Central memory CD8-positive, alpha-beta T cell (primary cell): ENCODE data around the gene MAP1S.
A peak's percentile ranks its signal among the peaks of the same experiment; 100 is the strongest.

ENCODE experiments used
- ATAC-seq: fragments of 150-1000 bp; cut with Tn5 transposase; replicated peaks from 2 replicates; pipeline ENCODE4 v1.10.0; 2022; ENCODE audit warnings: mild to moderate bottlenecking, moderate FRiP score, moderate number of reproducible peaks; ENCODE audit not compliant: poor library complexity, severe bottlenecking; ENCODE audit errors: extremely low read depth
- DNase-seq, 2 donors: peaks; one replicate each; pipeline ENCODE4 v3.0.0; 2021; ENCODE audit warnings: low spot score in 2 of 2
- H3K27ac Mint-ChIP-seq: one replicate; pipeline ENCODE4 v1.8.0; 2022; ENCODE audit warnings: low read depth, mild to moderate bottlenecking, moderate library complexity, mixed read lengths
- H3K27me3 Mint-ChIP-seq: one replicate; pipeline ENCODE4 v1.8.0; 2022; ENCODE audit warnings: mixed read lengths
- H3K36me3 Mint-ChIP-seq: one replicate; pipeline ENCODE4 v1.8.0; 2022; ENCODE audit warnings: mild to moderate bottlenecking, moderate library complexity, mixed read lengths; ENCODE audit not compliant: insufficient read depth
- H3K4me1 Mint-ChIP-seq: one replicate; pipeline ENCODE4 v1.8.0; 2022; ENCODE audit warnings: mixed read lengths
- H3K4me3 Mint-ChIP-seq: one replicate; pipeline ENCODE4 v1.8.0; 2022; ENCODE audit warnings: mild to moderate bottlenecking, moderate library complexity, mixed read lengths
- H3K9me3 Mint-ChIP-seq: one replicate; pipeline ENCODE4 v1.8.0; 2022; ENCODE audit warnings: mixed read lengths

MAP1S gene

DNA sequence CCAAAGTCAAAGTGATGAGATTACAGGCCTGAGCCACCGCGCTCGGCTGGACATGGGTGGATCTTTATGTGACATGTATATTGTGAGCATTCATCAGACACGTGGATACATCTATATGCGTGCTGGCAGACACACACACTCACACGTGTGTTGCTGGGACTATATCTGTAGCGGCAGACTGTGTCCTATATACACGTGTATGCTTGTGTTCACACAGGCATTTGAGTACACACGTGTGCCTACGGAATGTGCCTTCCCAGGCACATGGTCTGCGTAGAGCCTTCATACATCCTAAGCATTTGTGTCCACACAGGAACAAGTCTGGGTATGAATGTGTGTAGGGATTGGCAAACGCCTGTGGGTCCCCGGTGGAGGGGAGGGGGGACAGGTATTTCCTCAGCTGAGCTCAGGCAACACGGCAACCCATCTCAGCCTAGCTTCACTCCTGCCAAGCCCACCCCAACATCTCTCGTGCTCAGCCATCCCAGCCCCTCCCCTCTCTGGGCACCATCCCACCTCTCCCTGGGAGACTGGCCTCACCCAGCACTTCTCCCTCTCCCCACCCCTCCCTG lies 33.7 kb upstream of the MAP1S start:
- H3K27me3 Mint-ChIP-seq = peaks cover 90% of the 10 kb centered on the region
- no peaks in the 10 kb centered on the region for H3K9me3 Mint-ChIP-seq
- no peak for DNase-seq
- peaks cover 26% of the 10 kb centered on the region for H3K4me1 Mint-ChIP-seq
- H3K27ac Mint-ChIP-seq = no peak overlapping the region
- no peak for ATAC-seq
- H3K36me3 Mint-ChIP-seq = peaks cover 2% of the 10 kb centered on the region
- no peak overlapping the region for H3K4me3 Mint-ChIP-seq

DNA sequence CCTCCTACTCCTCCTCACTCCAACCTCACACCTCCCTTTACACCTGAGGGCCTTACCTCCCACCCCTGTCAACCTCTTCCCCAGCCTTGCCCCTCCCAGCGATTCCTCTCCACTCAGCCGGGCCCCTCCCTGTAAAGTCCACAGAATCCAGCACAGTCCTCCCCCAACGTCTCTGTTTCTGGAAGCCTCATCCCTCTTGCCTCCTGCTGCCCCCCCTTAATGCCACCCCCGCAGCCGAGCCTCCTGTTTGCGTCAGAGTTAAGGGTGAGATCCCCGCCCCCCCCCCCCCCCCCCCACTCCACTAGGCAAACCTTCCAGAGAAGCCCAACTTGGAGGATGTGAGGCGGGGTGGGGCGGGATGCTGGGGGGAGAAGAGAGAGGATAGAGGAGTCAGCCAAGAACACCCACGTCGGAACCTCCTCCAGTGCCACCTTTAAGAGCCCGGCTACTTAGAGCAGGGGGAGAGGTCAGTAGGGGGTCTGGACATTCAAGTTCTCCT lies 33.2 kb upstream of the MAP1S start:
- Mint-ChIP-seq H3K4me3 (no peak overlapping the region), H3K27ac (no peak overlapping the region), H3K9me3 (no peaks in the 10 kb centered on the region), H3K36me3 (peaks cover 1% of the 10 kb centered on the region), H3K27me3 (peaks cover 90% of the 10 kb centered on the region), H3K4me1 (peaks cover 20% of the 10 kb centered on the region)
- DNase-seq (no peak), ATAC-seq (no peak)

DNA sequence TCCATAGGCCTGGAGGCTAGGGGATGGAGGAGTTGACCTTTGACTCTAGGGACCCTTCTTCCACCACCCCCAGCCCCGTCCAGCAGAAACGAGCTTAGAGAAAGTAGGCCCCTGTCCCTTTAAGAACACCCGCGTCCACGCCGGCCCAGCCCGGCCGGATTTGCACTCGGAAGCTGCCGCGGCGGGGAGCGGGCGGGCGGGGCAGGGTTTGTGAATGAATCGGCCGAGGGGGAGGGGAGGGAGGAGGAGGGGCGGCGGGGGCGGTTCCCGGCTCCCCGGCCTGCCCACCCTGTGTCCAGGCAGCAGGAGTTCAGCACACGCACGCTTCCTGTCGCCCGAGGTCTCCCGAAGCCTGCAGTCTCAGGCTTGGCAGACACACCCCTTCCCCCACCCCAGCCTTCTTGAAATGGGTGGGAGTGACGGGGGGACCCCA lies 32.7 kb upstream of the MAP1S start:
- Mint-ChIP-seq H3K4me1 (peaks cover 16% of the 10 kb centered on the region), H3K27me3 (peaks cover 85% of the 10 kb centered on the region), H3K4me3 (peak overlapping the region; percentile 34), H3K36me3 (no peaks in the 10 kb centered on the region), H3K9me3 (no peaks in the 10 kb centered on the region), H3K27ac (no peak overlapping the region)
- DNase-seq (no peak), ATAC-seq (no peak)

DNA sequence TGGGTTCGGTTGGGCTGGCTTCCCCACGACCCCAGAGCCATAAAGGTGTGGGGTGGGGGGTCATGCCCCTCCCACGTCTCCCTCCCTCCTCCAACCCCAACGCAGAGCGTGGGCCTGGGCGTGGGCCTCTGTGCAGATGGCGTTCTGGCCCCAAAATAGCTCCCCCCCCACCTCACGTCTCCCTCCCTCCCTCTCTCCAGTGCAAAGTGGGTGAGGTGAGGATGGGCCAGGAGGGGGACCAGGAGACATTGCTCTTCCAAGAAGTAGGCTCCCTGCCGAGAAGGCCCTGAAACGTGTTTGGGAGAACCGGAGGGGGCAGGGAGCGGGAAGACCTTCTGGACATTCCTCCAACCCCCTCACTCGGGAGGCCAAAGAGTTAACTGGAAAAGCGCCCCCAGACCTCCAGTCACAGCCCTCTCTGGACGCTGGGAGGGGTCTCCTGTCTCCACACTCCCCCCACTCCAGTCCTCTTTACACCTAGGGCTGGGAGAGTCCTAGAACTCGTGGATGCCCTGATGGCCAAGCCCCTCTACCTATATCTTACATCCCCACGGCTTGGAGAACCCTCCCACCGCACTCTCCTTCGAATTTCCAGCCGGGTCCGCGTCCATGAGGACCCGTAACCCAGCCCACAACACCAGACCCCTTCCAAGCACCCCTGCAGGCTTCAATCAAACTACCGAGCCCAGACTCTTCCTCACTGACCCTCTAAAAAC lies 32.0 kb upstream of the MAP1S start:
- Mint-ChIP-seq H3K36me3 (no peaks in the 10 kb centered on the region), H3K27me3 (peaks cover 85% of the 10 kb centered on the region), H3K9me3 (no peaks in the 10 kb centered on the region), H3K4me3 (peak overlapping the region; percentile 34), H3K4me1 (peaks cover 16% of the 10 kb centered on the region), H3K27ac (no peak overlapping the region)
- ATAC-seq (no peak), DNase-seq (no peak)

DNA sequence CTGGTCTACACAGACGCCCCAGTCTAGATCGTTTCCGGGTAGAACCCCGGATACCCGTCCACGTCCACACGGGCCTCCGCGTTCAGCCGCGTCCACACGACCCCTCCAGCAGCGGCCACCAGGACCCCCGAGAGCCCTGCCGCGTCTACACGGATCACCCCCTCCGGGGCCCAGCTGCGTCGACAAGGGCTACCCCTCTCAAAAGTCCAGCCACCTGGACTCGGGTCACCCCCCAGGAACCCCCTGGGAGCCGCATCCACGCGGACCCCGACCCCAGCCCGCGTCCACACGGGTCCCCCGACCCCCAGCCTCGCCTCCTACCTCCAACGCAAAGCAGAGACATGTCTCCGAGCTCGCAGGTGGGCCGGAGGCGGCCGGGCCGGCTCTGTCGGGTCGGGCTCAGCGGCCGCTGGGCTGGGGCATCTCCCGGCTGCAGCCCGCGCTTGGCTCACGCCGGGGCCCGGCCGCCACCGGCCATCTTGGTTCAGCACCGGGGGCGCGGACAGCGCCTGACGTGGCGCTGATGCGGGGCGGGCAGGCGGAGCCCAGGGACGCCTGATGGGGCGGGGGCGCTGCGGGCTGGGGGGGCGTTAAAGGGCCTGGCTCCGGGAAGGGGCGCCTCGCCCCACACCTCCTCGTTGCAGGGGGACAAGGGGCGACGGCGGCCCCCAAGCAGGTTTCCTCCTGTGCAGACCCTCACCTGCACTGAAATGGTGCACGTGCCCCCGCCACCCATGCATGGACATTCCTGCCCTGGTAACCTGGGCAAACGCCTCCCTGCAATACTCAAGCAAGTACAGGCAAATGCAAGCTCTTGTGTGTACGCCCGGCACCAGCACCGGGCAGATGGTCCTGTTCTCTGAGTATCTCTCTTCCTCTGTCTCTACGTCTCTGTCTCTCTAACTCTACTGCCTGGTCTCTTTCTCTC lies 31.2 kb upstream of the MAP1S start, which contains the start of gene UNC13A:
Gene UNC13A, minus strand, starts transcription at position 498 of the 928 bp plus-strand sequence. Its CDS starts 155 bp downstream, at position 343.
- Mint-ChIP-seq H3K27ac (no peak within 1 kb of the TSS), H3K4me3 (peak within 1 kb of the TSS; percentile 34)
- ATAC-seq = peak; percentile 40

DNA sequence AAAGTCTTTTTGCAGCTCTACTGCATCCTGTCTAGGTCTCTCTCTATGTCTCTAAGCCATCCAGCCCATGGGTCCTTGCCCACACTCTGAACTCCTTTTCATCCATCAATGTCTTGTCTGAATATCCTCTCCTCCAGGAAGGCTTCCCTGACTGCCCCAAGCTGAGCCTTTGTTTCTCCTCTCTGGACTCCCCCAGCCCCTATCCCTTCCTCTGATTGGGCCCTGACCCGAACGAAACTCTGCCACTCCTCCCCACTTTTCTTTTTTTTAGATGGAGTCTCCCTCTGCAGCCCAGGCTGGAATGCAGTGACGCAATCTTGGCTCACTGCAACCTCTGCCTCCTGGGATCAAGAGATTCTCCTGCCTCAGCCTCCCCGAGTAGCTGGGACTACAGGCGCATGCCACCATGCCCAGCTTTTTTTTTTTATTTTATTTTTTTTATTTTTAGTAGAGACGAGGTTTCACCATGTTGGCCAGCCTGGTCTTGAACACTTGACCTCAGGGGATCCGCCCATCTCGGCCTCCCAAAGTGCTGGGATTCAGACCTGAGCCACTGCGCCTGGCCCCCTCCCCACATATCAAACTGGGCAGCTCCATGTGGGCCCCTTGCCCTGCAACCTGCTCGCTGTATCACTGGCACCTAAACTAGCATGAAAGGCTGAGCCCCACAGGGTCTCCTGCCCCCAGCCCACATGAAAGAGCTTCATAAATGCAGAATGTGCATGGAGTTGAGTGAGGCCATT lies 30.3 kb upstream of the MAP1S start:
- Mint-ChIP-seq H3K27me3 (peaks cover 85% of the 10 kb centered on the region), H3K4me1 (peaks cover 16% of the 10 kb centered on the region), H3K27ac (no peak overlapping the region), H3K36me3 (no peaks in the 10 kb centered on the region), H3K4me3 (peak overlapping the region; percentile 7), H3K9me3 (no peaks in the 10 kb centered on the region)
- ATAC-seq = no peak
- DNase-seq = no peak

More for the DNA sequence above, 31.2 kb upstream of the MAP1S start, which contains the start of gene UNC13A:
- no peaks in the 10 kb centered on the region for H3K36me3 Mint-ChIP-seq
- H3K4me1 Mint-ChIP-seq = peaks cover 16% of the 10 kb centered on the region
- DNase-seq = peak; percentile 15 to 33
- no peaks in the 10 kb centered on the region for H3K9me3 Mint-ChIP-seq
- peaks cover 85% of the 10 kb centered on the region for H3K27me3 Mint-ChIP-seq

DNA sequence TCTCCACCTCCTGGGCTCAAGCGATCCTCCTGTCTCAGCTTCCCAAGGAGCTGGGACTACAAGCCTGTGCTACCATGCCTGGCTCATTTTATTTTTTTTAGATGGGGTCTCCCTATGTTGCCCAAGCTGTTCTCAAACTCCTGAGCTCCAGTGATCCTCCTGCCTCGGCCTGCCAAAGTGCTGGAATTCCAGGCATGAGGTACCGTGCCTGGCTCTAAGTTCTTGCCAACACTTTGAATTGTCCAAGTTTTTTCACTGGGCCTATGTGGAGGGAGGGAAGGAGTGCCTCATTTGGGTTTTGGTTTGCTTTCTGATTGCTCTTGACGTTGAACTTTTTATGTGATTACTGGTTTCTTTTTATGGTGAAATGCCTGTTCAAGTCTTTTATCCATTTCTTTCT lies 26.7 kb upstream of the MAP1S start:
- peaks cover 9% of the 10 kb centered on the region for H3K4me1 Mint-ChIP-seq
- no peak overlapping the region for H3K4me3 Mint-ChIP-seq
- H3K36me3 Mint-ChIP-seq = no peaks in the 10 kb centered on the region
- DNase-seq (no peak), ATAC-seq (no peak)
- H3K27me3 Mint-ChIP-seq = peaks cover 88% of the 10 kb centered on the region
- H3K27ac Mint-ChIP-seq = no peak overlapping the region
- no peaks in the 10 kb centered on the region for H3K9me3 Mint-ChIP-seq

DNA sequence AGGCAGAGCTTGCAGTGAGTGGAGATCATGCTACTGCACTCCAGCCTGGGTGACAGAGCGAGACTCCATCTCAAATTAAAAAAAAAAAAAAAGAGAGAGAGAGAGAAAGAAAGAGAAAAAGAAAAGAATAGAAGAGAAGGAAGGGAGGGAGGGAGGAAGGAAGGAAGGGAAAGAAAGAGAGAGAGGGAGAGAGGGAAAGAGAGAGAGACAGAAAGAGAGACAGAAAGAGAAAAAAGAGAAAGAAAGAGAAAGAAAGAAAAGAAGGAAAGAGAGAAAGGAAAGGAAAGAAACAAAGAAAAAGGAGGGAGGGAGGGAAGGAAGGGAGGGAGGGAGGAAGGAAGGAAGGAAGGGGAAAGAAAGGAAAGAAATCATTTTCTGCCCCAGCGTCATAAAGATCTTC lies 24.1 kb upstream of the MAP1S start:
- no peaks in the 10 kb centered on the region for H3K9me3 Mint-ChIP-seq
- peaks cover 94% of the 10 kb centered on the region for H3K27me3 Mint-ChIP-seq

DNA sequence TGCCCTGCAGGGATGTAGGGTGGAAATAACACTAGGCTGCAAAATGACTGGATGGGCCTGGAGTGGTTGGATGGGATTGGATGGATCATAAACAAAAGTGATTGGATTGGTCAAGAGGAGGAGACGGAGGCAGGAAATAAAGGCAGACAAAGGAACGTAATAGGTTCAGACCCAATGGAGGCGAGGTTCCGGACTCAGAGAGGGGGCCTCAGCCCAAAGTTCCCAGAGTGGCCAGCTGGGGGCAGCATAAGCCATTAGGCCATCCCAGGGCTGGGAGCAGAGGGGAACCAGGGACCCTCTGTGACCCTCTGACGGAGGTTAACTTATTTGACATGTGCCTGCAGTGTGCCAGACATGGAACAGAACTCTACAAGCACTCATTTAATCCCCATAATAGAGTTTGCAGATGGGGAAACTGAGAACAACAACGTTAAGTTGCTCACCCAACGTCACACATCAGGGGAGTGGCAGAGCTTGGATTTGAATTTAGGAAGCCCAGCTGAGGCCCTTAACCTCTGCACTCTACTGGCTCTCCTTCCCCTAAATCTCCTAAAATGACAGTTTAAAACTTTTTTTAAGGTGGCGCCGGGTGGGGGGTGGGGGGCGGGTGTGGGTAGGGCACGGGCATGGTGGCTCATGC lies 15.3 kb upstream of the MAP1S start:
- H3K9me3 Mint-ChIP-seq = no peaks in the 10 kb centered on the region
- H3K4me3 Mint-ChIP-seq = no peak overlapping the region
- H3K27me3 Mint-ChIP-seq = peaks cover 18% of the 10 kb centered on the region
- ATAC-seq (peak; percentile 89), DNase-seq (peak; percentile 57 to 69)
- H3K27ac Mint-ChIP-seq = no peak overlapping the region
- peaks cover 1% of the 10 kb centered on the region for H3K36me3 Mint-ChIP-seq
- H3K4me1 Mint-ChIP-seq = no peaks in the 10 kb centered on the region

More for the DNA sequence above, 24.1 kb upstream of the MAP1S start:
- Mint-ChIP-seq H3K4me3 (no peak overlapping the region), H3K4me1 (no peaks in the 10 kb centered on the region), H3K36me3 (no peaks in the 10 kb centered on the region), H3K27ac (no peak overlapping the region)
- DNase-seq (no peak), ATAC-seq (no peak)

DNA sequence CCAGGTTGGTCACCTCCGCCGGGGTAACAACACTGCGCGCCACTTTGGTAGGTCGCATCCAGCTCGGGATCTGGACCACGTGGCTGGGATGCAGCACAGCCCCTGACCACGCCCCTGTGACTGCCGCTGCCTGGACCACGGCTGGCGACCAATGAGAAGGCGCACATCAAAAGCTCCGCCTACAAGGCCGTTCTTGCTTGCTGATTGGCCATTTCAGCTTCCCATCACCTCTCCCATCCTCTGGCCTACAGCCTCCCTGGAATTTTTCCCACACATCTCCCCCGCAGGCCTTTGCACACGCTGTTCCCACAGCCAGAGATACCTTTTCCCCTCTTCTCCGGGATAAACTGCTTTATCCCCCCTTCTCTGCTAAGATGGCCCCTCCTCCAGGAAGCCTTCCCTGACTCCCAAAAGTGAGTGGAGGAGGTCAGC lies 12.5 kb upstream of the MAP1S start:
- no peak for DNase-seq
- H3K4me3 Mint-ChIP-seq = no peak overlapping the region
- H3K27me3 Mint-ChIP-seq = no peaks in the 10 kb centered on the region
- H3K36me3 Mint-ChIP-seq = peaks cover 1% of the 10 kb centered on the region
- H3K4me1 Mint-ChIP-seq = no peaks in the 10 kb centered on the region
- no peaks in the 10 kb centered on the region for H3K9me3 Mint-ChIP-seq
- no peak for ATAC-seq
- H3K27ac Mint-ChIP-seq = no peak overlapping the region

DNA sequence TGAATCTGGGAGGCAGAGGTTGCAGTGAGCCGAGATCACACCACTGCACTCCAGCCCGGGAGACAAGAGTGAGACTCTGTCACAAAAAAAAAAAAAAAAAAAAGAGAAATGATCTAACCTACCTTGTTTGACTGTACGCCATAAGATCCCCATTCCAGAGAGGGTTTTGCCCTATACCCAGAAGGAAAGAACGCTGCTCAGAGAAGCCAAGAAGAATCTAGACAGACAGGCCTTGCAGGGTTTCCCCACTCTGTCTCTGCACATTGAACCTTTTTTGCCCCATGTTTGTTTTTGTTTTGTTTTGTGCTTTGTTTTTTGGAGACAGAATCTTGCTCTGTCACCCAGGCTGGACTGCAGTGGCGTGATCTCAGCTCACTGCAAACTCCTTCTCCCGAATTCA lies 7.4 kb upstream of the MAP1S start:
- peaks cover 1% of the 10 kb centered on the region for H3K36me3 Mint-ChIP-seq
- no peak for ATAC-seq
- H3K27me3 Mint-ChIP-seq = no peaks in the 10 kb centered on the region
- DNase-seq = no peak
- H3K9me3 Mint-ChIP-seq = no peaks in the 10 kb centered on the region
- H3K4me3 Mint-ChIP-seq = no peak overlapping the region
- H3K27ac Mint-ChIP-seq = no peak overlapping the region
- no peaks in the 10 kb centered on the region for H3K4me1 Mint-ChIP-seq
